Choroid plexus epithelial cell (primary cell): ENCODE measurements around the gene GPR68.
"Not testable (repeated sequence)": the region's sequence is repeated elsewhere in the genome, so short reads cannot be mapped to it uniquely, and the experiment has no call there.

Experiments
- DNase-seq: peaks from one replicate; pipeline ENCODE4 v3.0.0-alpha.2; 2010; ENCODE audit warnings: low read depth
- H3K4me3 ChIP-seq: 2 replicates; pipeline ENCODE4 v1.5.1; 2011; ENCODE audit warnings: low read depth, mild to moderate bottlenecking, control low read depth, low read length, moderate library complexity
- CTCF ChIP-seq: conservative IDR thresholded peaks from 2 replicates; pipeline ENCODE4 v1.5.1; 2011; ENCODE audit warnings: low read depth, mild to moderate bottlenecking, control low read depth, inconsistent platforms, low read length, moderate library complexity

Gene GPR68

GRCh38 chr14:91270188-91270587 is 25.7 kb upstream of the GPR68 start:
- DNase-seq, result no peak
- no peak overlapping the region for H3K4me3 ChIP-seq
- no peak for TF ChIP-seq CTCF

- no peak for TF ChIP-seq CTCF
- no peak overlapping the region for H3K4me3 ChIP-seq
- DNase-seq, result no peak
Measured at GRCh38 chr14:91269076-91269991, 24.8 kb upstream of the GPR68 start.

- no peak for TF ChIP-seq CTCF
- no peak overlapping the region for H3K4me3 ChIP-seq
- no peak for DNase-seq
Measured at GRCh38 chr14:91267965-91268437, 23.5 kb upstream of the GPR68 start.

- DNase-seq, H3K4me3 ChIP-seq: not testable (repeated sequence)
Measured at GRCh38 chr14:91266276-91266675, 21.8 kb upstream of the GPR68 start.

- no peak for DNase-seq
- TF ChIP-seq CTCF, result no peak
- no peak overlapping the region for H3K4me3 ChIP-seq
Measured at GRCh38 chr14:91265404-91265803, 20.9 kb upstream of the GPR68 start.

- no peak overlapping the region for H3K4me3 ChIP-seq
- no peak for DNase-seq
- TF ChIP-seq CTCF, result no peak
Measured at GRCh38 chr14:91264151-91265150, 19.9 kb upstream of the GPR68 start.

GRCh38 chr14:91263329-91263728 is 18.8 kb upstream of the GPR68 start:
- no peak for DNase-seq
- H3K4me3 ChIP-seq, result no peak overlapping the region
- TF ChIP-seq CTCF, result no peak
